HTERT RPE-1 (cell line): ENCODE measurements around the gene KRT16.
"Not testable (repeated sequence)": the region's sequence is repeated elsewhere in the genome, so short reads cannot be mapped to it uniquely, and the experiment has no call there.

ENCODE experiments used
- in situ Hi-C: fragments of 300-500 bp; cut with MboI; formaldehyde crosslinking; loops from 4 replicates; pipeline ENCODE4 v1.14.3; 2020; ENCODE audit warnings: low sequenced_read_pairs

Gene KRT16

GRCh38 chr17:41648411-41649195 lies 36.0 kb upstream of the KRT16 start:
- in situ Hi-C loops = no loop called here

- in situ Hi-C loops = no loop called here
Observed at GRCh38 chr17:41647940-41648410, 35.4 kb upstream of the KRT16 start.

- in situ Hi-C loops = no loop called here
Observed at GRCh38 chr17:41647038-41647813, 34.7 kb upstream of the KRT16 start.

- in situ Hi-C loops = no loop called here
Observed at GRCh38 chr17:41642252-41643156, 29.9 kb upstream of the KRT16 start.

GRCh38 chr17:41640596-41640995 lies 28.0 kb upstream of the KRT16 start:
- in situ Hi-C loops = not testable (repeated sequence)

GRCh38 chr17:41639492-41640473 lies 27.2 kb upstream of the KRT16 start:
- in situ Hi-C loops = no loop called here

GRCh38 chr17:41638941-41639340 lies 26.4 kb upstream of the KRT16 start:
- in situ Hi-C loops = no loop called here

GRCh38 chr17:41638194-41638593 lies 25.6 kb upstream of the KRT16 start:
- in situ Hi-C loops = no loop called here

- in situ Hi-C loops = no loop called here
Observed at GRCh38 chr17:41636652-41637051, 24.1 kb upstream of the KRT16 start.

- in situ Hi-C loops = no loop called here
Observed at GRCh38 chr17:41635121-41636097, 22.8 kb upstream of the KRT16 start.

GRCh38 chr17:41634639-41635038 lies 22.1 kb upstream of the KRT16 start:
- in situ Hi-C loops = no loop called here

GRCh38 chr17:41633556-41634199 lies 21.1 kb upstream of the KRT16 start:
- in situ Hi-C loops = no loop called here

GRCh38 chr17:41632482-41633105 lies 20.0 kb upstream of the KRT16 start:
- in situ Hi-C loops = no loop called here

- in situ Hi-C loops = no loop called here
Observed at GRCh38 chr17:41631898-41632285, 19.3 kb upstream of the KRT16 start.

GRCh38 chr17:41631025-41631897 lies 18.7 kb upstream of the KRT16 start:
- in situ Hi-C loops = no loop called here

GRCh38 chr17:41629826-41630670 lies 17.5 kb upstream of the KRT16 start:
- in situ Hi-C loops = no loop called here
